ENCODE results near the gene PARL.
A peak's percentile ranks its signal among the peaks of the same experiment; 100 is the strongest.
"Not testable (repeated sequence)": the region's sequence is repeated elsewhere in the genome, so short reads cannot be mapped to it uniquely, and the experiment has no call there.

PARL gene

DNA sequence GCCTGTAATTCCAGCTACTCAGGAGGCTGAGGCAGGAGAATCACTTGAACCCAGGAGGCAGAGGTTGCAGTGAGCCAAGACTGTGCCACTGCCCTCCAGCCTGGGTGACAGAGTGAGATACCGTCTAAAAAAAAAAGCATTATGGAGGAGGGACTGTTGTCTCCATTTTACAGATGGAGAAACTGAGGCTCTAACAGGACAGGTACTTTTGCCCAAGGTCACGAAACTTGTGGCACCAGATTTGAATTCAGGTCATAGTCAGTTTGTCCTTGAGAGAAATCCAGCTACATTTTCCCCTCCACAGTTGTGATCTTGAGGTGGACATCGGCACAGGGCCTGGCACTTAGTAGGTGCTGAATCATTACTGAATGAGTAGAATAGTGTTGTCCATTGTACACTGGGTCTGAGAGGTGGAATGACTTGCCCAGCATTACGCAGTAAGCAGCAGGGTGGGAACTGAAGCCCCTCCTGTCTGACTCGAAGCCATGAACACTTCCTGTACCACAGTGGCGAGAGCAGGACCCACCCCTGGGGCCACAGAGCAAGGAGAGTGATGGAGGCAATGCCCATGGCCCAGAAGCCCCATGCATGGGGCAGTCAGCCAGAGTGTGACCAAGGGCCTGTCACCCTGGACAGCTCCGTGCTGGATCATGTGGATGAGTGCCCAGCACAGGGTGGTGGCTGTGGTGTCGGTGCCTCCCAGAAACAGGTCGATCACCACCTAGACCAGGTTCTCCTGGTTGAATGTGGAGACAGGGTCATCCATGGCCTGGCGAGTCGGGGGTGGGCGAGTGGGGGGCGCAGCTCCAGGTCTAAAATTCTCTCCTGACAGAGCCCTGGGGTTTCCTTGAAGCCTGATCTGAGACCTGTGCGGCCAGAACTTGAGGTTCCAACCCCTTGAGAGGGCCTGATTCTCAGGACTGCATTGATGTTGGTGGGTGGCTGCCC, 20.4 kb upstream of the PARL start:
- no peak for DNase-seq

DNA sequence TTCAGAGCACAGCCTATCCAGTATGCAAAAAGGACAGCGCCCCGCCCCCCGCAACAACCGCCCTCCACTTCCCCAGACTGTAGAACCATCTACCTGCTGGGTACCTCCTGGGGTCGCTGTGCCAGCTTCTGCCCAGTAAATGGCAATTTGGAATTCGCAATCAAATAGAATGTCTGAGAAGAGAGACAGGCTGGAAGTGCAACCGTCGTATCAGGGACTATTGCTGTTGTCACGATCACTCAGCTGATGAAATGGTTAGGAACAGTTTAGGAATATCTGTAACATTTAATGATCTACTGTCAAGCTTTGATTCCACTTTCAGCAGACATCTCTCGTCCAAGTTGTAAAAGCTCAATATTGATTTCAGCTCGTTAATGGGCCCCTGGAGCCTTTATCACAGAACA, 13.3 kb upstream of the PARL start:
- no peak for DNase-seq

DNA sequence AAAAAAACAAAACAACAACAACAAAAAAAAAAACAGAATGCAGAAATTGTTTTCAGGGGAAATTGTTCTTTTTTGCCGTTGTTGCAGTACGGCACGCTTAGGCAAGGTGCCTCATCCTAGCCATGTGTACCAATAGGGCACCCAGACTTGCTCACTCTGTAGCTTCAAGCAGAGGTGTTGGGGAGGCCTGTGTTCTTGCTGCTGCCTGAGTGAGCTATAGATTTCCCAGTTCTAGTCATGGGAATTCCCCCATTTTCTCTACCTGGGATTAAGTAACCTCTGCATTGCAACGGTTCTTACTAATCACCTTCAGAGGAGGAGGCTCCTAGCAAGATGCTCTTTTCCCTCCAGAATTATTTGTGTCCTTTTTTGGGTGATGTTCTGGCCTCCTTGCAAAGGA, 12.9 kb upstream of the PARL start:
- DNase-seq, result no peak

DNA sequence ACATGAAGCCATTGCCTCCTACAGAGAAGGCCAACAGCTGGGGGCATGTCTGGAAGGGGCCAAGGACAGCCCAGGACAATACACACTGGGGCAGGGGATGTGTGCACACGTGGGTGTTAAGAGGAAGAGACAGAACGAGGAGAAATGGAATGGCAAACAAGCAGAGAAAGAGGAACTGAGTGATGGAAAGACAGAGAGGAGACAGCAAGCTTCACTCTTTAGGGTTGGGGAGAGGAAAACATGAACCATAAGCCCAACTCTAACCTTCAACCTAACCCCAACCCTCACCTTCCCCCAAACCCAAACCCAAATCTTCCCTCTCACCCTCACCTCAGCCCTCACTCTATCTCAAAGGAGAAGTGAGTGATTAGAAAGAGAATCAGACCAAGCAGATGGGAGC, 11.9 kb upstream of the PARL start:
- DNase-seq, result no peak

DNA sequence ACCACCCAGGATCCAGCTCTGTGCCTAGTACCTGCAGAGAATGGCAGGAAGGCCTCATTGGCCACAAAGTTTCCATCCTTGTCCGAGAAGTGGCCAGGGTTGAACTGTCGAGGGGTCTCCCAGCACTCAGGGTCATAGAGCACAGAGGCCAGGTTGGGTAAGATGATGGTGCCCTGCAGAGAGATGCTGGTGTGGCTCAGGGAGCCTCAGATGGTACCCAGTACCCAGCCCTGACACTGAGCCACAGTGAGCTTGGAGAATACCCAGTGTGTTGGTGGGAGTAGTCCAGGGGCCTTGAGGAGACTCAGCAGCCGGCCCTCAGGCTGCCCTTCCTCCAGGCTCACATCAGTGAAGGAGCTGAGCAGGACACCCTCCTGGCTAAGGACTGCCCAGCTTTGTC, 11.5 kb upstream of the PARL start:
- DNase-seq, result no peak

DNA sequence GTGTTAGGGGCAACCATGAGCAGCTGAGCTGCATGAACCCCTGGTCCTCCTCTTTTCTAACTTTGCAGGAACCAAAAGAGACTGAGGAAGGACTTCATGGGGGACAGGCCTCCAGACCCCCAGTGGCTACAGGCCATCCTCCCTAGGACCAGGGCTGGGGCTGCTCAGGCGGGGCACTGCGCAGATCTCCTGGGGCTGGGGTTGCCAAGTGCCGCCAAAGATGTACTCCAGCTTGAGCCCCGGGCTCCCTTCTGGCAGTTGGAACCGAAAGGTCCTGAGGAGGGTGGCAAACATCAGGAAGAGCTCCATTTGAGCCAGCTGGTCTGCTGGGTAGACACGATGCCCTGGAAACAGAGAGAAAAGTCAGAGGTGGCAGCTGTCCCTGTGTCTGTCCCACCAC, 11.1 kb upstream of the PARL start:
- DNase-seq, result no peak

DNA sequence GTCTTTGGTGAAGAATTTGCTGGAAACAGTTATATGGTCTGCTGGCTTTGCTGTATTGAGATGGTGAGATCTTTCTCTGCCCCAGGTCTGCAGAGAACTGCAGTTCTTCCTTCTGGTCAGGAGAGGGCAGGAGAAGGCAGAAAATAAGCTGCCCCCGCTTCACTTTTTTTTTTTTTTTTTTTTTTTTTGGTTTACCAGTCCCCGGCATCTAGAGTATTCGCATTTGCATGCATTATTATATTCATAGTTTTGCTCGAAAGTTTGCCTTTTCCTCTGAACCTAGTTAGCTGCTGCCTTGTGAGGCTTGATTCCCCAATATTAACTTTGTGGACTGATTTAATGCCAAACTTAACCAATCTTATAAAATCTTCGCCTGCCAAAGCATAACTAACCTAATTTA, 10.6 kb upstream of the PARL start:
- DNase-seq, result peak in 1 of 2 donors; percentile 46

DNA sequence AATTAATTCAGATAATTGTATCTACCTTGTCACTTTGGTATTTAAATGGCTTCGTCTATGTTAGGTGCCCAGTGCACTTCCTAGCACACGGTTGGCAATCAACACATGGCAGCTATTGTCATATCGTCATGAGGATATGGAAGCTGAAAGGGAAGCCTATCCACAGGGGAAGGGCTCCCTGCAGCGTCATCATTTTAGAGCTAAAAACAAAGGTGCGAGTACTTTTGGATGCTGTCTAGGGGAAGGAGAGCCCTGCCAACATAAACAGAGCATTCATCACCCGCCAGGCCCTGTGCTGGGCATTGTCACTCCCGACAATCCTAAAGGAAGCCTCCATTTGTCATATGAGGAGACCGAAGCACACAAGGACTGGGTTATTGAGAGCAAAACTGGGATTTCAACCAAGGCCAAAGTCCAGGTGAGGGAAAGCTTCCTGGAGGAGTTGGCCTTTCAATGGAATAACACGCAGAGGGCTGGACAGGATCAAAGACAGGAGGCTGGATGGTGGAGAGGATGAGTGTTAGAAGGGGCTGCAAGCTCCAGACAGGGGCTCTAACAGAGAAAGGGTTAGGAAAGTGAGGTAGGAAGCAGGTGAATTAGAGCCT, 8.0 kb upstream of the PARL start:
- no peak for DNase-seq

DNA sequence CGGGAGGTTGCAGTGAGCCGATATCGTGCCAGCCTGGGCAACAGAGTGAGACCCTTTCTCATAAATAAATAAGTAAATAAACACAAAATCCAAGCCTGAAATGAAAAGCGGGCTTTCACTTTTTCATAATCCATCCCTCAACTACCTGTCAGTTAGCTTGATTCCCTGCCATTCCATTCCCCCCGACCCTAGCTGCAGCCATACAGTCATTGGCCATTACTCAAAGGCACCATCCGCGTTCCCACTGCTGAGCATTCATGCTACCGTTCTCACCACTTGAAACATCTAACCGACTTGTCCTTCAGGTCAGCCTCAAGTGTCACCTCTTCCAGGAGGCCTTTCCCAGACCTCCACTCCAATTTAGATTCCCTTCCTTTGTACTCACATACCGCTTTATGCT, 1.1 kb upstream of the PARL start:
- DNase-seq, result no peak

DNA sequence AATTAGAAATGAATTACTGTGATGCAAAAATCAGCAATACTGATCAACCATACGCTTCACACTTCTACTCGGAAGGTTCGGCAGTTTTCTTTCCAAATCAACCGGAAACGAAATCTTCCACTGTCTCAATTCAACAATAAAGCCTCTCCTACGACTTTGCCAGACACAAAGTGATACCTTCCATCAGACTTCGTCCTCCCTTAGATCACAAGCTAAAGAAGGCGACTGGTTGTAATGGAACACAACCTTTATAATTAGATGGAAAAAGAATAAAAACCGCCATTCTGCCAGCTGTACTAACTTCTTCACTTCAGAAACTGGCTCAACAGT, 618 bp downstream of the PARL start:
- no peak for DNase-seq

DNA sequence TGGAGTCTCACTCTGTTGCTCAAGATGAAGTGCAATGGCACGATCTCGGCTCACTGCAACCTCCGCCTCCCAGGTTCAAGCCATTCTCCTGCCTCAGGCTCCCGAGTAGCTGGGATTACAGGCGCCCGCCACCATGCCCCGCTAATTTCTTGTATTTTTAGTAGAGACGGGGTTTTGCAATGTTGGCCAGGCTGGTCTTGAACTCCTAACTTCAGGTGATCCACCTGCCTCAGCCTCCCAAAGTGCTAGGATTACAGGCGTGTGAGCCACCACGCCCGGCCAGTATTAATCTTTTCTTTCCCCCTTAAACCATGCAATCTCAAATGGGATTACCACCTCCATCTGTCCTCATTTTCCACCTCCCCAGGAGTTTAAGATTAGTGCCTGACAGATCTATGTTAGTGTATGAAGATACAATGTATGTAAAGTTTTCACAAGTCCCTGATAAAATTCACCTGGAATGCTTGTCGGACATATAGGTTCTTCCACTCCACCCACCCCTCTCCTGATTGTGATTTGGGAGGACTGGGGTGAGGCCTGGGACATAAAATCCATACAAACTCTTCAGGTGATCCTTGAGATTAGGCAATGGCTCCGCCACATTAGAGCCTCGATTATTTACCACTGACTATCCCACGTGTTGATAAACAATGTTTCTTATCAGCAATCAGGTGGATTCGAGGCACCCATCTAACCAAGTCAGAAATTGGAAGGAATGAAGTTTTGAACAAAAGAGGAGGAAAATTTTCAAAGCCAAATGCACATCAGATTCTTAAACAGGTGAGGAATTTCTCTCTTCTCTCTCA, 1.2 kb downstream of the PARL start:
- no peak for DNase-seq

DNA sequence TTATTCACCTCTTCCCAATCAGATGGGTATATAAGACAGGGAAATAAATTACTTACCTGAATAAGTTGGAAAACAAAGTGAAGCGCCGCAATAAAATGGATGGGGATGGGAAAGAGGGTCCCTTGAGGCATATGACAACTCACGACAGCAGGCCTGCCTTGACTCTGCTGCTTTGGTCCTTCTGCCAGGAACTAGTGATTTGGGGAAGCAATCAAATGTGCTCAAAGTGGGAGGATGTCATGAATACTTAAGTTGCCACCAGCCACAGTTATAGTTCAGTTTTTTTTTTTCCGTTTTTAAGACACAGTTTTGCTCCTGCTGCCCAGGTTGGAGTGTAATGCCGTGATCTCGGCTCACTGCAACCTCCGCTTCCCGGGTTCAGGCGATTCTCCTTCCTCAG, 4.6 kb downstream of the PARL start:
- no peak for DNase-seq

DNA sequence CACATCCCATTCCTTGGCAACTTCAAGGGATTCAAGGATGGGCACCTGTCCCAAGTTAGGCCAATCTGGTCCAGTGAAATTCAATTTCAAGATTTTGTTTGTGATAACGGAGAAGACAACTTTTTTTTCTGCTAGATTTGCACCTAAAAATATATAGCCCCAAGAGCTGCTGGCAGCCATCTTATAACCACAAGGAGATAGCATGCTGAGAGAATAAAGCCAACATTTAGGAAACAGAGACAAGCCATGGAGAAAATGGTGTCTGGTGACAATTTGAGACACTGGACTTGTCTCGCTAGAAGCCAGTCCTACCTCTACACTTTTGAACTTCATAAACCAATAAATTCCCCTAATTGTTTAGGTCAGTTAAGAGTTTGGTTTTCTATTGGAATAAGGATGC, 5.4 kb downstream of the PARL start:
- no peak for DNase-seq

DNA sequence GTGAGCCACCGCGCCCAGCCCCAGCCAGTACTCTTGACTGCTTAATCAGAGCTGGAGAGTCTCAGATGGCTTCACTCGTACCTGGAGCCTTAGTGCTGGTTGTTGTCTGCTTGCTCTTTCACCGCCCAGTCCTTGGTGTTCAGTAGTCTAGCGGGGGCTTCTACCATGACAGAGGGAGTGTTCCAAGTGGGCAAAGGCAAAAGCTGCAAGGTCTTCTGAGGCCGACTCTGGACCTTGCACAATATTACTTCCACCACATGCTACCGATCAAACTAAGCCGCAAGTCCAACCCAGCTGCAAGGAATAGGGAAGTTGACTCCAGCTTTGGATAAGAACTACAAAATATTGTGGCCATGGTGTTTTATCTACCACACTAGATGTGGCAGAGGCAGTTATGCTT, 6.6 kb downstream of the PARL start:
- DNase-seq, result peak in 1 of 2 donors; percentile 9

DNA sequence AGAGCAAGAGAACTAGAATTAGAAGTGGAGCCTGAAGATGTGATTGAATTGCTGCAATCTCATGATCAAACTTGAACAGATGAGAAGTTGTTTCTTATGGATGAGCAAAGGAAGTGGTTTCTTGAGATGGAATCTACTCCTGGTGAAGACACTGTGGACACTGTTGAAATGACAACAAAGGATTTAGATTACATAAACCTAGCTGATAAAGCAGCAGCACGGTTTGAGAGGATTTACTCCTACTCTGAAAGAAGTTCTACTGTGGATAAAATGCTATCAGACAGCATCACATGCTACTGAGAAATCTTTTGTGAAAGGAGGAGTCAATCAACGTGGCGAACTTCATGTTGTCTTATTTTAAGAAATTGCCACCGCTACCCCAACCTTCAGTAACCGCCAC, 7.5 kb downstream of the PARL start:
- DNase-seq, result not testable (repeated sequence)

DNA sequence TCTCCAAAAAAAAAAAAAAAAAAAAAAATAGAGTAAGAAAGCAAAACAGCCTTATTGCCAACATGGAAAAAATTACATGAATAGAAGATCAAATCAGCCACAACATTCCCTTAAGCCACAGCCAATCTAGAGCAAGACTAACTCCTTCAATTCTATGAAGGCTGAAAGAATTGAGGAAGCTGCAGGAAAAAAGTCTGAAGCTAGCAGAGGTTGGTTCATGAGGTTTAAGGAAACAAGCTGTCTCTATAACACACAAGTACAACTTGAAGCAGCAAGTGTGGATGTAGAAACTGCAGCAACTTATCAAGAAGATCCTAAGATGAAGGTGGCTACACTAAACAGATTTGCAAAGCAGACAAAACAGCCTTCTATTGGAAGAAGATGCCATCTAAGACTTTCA, 9.3 kb downstream of the PARL start:
- DNase-seq, result no peak

DNA sequence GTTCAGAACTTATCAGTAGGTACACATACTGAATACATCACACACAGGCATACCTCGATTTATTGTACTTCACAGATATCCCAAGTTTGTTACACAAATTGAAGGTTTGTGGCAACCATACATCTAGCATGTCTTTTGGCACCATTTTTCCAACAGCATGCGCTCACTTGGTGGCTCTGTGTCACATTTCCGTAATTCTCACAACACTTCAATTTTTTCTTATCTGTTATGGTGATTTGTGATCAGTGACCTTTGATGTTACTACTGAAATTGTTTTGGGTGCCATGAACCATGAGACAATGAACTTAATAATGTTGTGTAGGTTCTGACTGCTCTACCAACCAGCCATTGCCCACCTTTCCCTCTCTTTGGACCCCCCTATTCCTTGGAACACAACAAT, 10.8 kb downstream of the PARL start:
- no peak for DNase-seq

DNA sequence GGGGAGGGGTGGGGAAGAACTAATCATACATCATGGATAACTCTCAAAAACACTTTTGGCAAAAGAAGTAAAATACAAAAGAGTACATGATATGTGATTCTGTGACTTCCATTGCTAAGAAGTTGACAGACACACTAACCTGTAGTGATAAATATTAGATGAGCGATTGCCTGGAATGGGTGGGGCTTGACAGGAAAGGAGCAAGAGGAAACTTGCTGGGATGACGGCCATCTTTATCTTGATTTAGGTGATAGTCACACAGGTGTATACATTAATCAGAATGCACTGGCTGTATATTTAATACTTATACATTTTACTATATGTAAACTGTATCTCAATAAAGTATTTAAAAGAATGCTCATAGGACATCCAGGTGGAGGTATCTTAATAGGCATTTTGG, 13.1 kb downstream of the PARL start:
- no peak for DNase-seq

DNA sequence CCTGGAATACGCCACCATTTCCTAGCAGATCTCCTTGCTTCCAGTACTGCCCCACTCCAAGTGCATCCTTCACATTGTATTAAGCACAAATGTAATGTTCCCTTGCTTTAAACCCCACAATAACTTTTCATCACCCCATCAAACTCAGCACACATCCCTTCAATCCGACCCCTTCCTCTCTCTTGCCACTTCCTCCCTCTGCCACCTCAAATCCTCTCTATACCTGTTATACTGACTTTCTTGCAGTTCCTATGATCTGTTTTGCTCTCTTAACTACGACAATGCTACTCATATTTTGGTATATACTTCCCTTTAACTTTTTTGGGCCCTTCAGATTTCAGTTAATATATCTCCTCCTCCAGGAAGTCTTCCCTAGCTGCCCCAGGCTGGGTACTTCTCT, 14.1 kb downstream of the PARL start:
- no peak for DNase-seq

DNA sequence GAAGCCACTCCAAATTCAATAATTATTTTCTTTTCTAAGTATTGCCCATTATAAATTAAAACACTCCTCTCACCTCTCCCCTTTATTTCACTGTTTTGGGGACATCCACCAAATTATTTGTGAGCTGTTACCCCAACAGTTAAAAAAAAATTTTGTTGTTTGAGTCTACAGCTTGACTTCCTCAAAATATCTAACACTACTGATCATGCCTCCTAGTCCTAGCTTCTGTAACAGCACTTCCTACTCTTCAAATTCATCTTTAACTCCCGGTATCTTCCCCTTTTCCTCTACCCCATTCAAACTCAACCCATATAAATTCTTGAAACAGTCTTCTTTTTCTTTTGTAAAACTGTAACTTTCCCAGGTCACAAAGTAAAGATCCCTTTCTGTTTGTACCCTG, 15.9 kb downstream of the PARL start:
- DNase-seq, result peak in 1 of 2 donors; percentile 27

DNA sequence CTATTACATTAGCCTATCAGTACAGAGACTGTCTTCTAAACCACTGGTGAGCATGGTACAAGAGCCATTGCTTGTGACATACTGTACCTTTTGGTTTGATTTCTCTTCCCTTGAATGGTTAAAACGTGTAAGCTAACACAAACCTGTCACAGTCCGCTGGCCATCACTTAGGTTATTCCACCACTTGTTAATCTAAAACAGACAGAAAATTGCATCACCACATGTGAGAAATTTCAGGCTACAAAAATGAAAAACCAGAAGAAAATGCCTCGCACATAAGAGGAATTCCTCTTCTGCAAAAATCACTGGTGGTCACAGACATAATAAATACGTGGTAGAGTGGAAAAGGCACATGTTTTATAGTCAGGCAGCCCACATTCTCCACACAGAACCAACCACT, 22.1 kb downstream of the PARL start:
- DNase-seq, result no peak

DNA sequence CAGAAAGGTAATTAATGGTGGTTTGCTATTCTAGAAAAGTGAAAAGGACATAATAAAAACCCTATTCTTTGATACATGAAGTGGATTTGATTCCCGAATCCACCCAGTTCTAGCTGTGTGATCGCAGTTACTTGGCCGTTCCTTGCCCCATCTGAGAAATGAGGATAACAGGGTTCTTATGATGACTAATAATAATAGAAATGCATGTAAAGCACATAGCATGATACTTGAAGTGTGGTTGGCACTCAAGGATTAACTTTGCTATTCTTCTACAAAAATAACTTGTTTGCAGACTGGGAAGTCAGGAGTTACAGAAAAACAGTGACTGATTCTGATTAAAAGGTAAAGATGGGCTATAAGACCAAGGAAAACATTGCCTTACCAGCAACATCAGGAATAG, 26.8 kb downstream of the PARL start:
- no peak for DNase-seq

DNA sequence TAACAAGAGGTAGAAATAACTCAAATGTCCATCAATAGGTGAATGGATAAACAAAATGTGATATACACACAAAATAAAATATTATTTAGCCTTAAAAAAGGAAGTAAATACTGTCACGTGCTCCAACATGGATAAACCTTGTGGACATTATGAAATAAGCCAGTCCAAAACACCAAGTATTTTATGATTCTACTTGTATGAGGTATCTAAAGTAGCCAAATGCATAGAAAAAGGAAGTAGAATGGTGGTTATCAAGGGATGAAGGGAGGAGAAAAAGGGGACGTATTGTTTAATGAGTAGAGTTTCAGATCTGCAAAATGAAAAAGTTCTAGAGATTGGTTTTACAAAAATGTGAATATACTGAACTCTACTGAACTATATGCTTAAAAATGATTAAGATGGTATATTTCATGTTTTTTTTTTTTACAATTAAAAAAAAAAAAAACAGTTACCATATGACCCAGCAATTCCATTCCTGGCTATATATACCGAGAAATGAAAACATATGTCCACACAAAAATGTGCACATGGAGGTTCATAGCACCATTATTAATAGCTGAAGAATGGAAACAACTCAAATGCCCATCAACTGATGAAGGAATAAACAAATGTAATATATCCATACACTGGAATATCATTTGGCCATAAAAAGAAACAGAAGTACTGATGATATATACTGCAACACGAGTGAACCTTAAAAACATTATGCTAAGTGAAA, 30.2 kb downstream of the PARL start:
- no peak for DNase-seq

All from hippocampal formation (tissue), 2 donors.